SK-N-SH (cell line): Measurements from ENCODE around the gene ADCY5. TPM values are rescaled to one million over a fixed set of nuclear protein-coding genes. Genes with fewer than 3 reads are reported as not detected.

ENCODE experiments used
- CTCF ChIA-PET: fragments of 300-600, 350-600 bp; formaldehyde crosslinking; extraction: SDS; loops from one replicate; lab custom pipeline; 2021; lab: Yijun Ruan, JAX
- POLR2A ChIA-PET: fragments of 350-600 bp; sonication (Branson Sonifier 250); formaldehyde crosslinking; extraction: SDS; loops from one replicate; lab custom pipeline; 2020; ENCODE audit warnings: antibody characterized with exemption, inconsistent platforms; lab: Yijun Ruan, JAX
- DNase-seq: peaks from one replicate; pipeline ENCODE4 v3.0.0; 2012
- H2AFZ ChIP-seq: fragments of 200-600 bp; sonication (generic); 2 replicates; pipeline ENCODE4 v1.8.1; 2016; ENCODE audit warnings: antibody characterized with exemption, mild to moderate bottlenecking, low read depth
- H3F3A ChIP-seq: fragments of 200-600 bp; sonication (generic); replicated peaks from 2 replicates; pipeline ENCODE3; 2016; ENCODE audit warnings: antibody characterized with exemption, mild to moderate bottlenecking; ENCODE audit not compliant: insufficient read depth
- H3K27ac ChIP-seq, 2 experiments: fragments of 200-500 bp in 1 of 2; fragments of 200-600 bp in 1 of 2; sonication (Bioruptor generic) in 1 of 2; sonication (generic), shearing (Covaris generic) in 1 of 2; 2 replicates each; pipeline versions ENCODE4 v1.5.1 to v1.6.1; 2014 to 2016; ENCODE audit warnings: low read depth in 2 of 2, inconsistent platforms in 1 of 2, low read length in 1 of 2, mild to moderate bottlenecking in 1 of 2, mixed read lengths in 1 of 2
- H3K27me3 ChIP-seq: fragments of 200-600 bp; sonication (generic), shearing (Covaris generic); 2 replicates; pipeline ENCODE4 v1.6.1; 2016; ENCODE audit warnings: mixed run types; ENCODE audit not compliant: insufficient read depth
- H3K36me3 ChIP-seq, 2 experiments: fragments of 200-500 bp in 1 of 2; fragments of 200-600 bp in 1 of 2; sonication (Bioruptor generic) in 1 of 2; sonication (generic) in 1 of 2; replicated peaks in 1 of 2; 2 replicates each; pipeline versions ENCODE3 to v1.5.1; 2014 to 2016; ENCODE audit warnings: low read length in 1 of 2, mild to moderate bottlenecking in 1 of 2; ENCODE audit not compliant: insufficient read depth in 2 of 2, control insufficient read depth in 1 of 2
- H3K4me1 ChIP-seq, 2 experiments: fragments of 200-500 bp in 1 of 2; fragments of 200-600 bp in 1 of 2; sonication (Bioruptor generic) in 1 of 2; sonication (generic), shearing (Covaris generic) in 1 of 2; 2 replicates each; pipeline versions ENCODE4 v1.5.1 to v1.6.1; 2014 to 2016; ENCODE audit warnings: low read depth in 1 of 2, low read length in 1 of 2, mixed run types in 1 of 2; ENCODE audit not compliant: insufficient read depth in 2 of 2, control insufficient read depth in 1 of 2
- H3K4me2 ChIP-seq: fragments of 200-600 bp; sonication (generic), shearing (Covaris generic); 2 replicates; pipeline ENCODE4 v1.6.1; 2017; ENCODE audit warnings: mixed run types
- H3K4me3 ChIP-seq, 2 experiments: fragments of 200-500 bp in 1 of 2; fragments of 200-600 bp in 1 of 2; sonication (Bioruptor generic) in 1 of 2; sonication (generic), shearing (Covaris generic) in 1 of 2; 2 replicates each; pipeline versions ENCODE4 v1.5.1 to v1.8.1; 2014 to 2016; ENCODE audit warnings: low read depth in 2 of 2, inconsistent platforms in 1 of 2, low read length in 1 of 2, mild to moderate bottlenecking in 1 of 2, mixed read lengths in 1 of 2, moderate library complexity in 1 of 2
- H3K79me2 ChIP-seq: fragments of 200-600 bp; sonication (generic); 2 replicates; pipeline ENCODE4 v1.8.1; 2017; ENCODE audit warnings: mild to moderate bottlenecking; ENCODE audit not compliant: insufficient read depth
- H3K9ac ChIP-seq: fragments of 200-600 bp; sonication (generic); 2 replicates; pipeline ENCODE4 v1.6.1; 2017; ENCODE audit warnings: mixed run types
- H3K9me2 ChIP-seq: fragments of 200-600 bp; sonication (generic); 2 replicates; pipeline ENCODE4 v1.6.1; 2017; ENCODE audit warnings: mixed run types
- H3K9me3 ChIP-seq: fragments of 200-600 bp; sonication (generic); 2 replicates; pipeline ENCODE4 v1.6.1; 2017; ENCODE audit warnings: mixed run types, mild to moderate bottlenecking, moderate library complexity
- H4K20me1 ChIP-seq: fragments of 200-600 bp; sonication (generic); 2 replicates; pipeline ENCODE4 v1.6.1; 2017; ENCODE audit warnings: mild to moderate bottlenecking, mixed run types; ENCODE audit not compliant: insufficient read depth
- EZH2phosphoT487 ChIP-seq: fragments of 200-600 bp; sonication (generic); IDR thresholded peaks from 2 replicates; pipeline ENCODE4 v1.6.1; 2017; ENCODE audit warnings: low read depth, mixed run types, mild to moderate bottlenecking, antibody characterized with exemption, moderate library complexity, borderline replicate concordance
- GATA2 ChIP-seq: sonication (generic); formaldehyde crosslinking; IDR thresholded peaks from 2 replicates; pipeline ENCODE4 v1.5.0; 2020; ENCODE audit warnings: mild to moderate bottlenecking, missing genetic modification reagents
- MXI1 ChIP-seq: IDR thresholded peaks from 2 replicates; pipeline ENCODE4 v1.6.1; 2012; ENCODE audit warnings: mild to moderate bottlenecking, low read depth, low read length, improper control_type of control experiment
- NRF1 ChIP-seq: IDR thresholded peaks from 2 replicates; pipeline ENCODE4 v1.6.1; 2012; ENCODE audit warnings: low read depth, mild to moderate bottlenecking, low read length
- POLR2AphosphoS5 ChIP-seq: IDR thresholded peaks from 2 replicates; pipeline ENCODE4 v1.6.1; 2012; ENCODE audit warnings: low read depth, low read length
- RAD21 ChIP-seq: IDR thresholded peaks from 2 replicates; pipeline ENCODE4 v1.6.1; 2012; ENCODE audit warnings: mild to moderate bottlenecking, low read length
- SMC3 ChIP-seq: IDR thresholded peaks from 2 replicates; pipeline ENCODE4 v1.6.1; 2012; ENCODE audit warnings: low read depth, low read length, improper control_type of control experiment
- TAF1 ChIP-seq: IDR thresholded peaks from 2 replicates; pipeline ENCODE4 v1.6.1; 2012; ENCODE audit warnings: low read depth, mild to moderate bottlenecking, low read length, moderate library complexity, borderline replicate concordance
- TEAD4 ChIP-seq: IDR thresholded peaks from 2 replicates; pipeline ENCODE4 v1.4.0; 2012; ENCODE audit warnings: mild to moderate bottlenecking, borderline replicate concordance; ENCODE audit not compliant: insufficient read depth
- WGBS: methylation state at CpG from one replicate; pipeline ENCODE4 v1.1.6; 2017; ENCODE audit warnings: low lambda C conversion rate; 5-methylcytosine and 5-hydroxymethylcytosine counted together
- polyA plus RNA-seq, 3 experiments: library from polyadenylated mRNA; depleted of rRNA; stranded (reverse); fragments of >200 nt; gene quantifications; 2 replicates each; pipeline ENCODE4 v1.2.3, GENCODE V29; 2012
- TF ChIP-seq, protein P1 (sequence below): IDR thresholded peaks from 2 replicates; pipeline ENCODE4 v1.4.0; 2012; ENCODE audit warnings: low read depth, borderline replicate concordance
- TF ChIP-seq, protein P2 (sequence below): fragments of 200-600 bp; sonication (generic); IDR thresholded peaks from 2 replicates; pipeline ENCODE4 v1.6.1; 2017; ENCODE audit warnings: antibody characterized with exemption, mild to moderate bottlenecking, moderate library complexity
- TF ChIP-seq, protein P3 (sequence below): IDR thresholded peaks from 2 replicates; pipeline ENCODE4 v1.4.0; 2012; ENCODE audit warnings: low read depth, borderline replicate concordance

The ADCY5 gene
- polyA plus RNA-seq, 1 of the 3 experiments (the other 2 are of a cell fraction), result 0.21 TPM

DNA sequence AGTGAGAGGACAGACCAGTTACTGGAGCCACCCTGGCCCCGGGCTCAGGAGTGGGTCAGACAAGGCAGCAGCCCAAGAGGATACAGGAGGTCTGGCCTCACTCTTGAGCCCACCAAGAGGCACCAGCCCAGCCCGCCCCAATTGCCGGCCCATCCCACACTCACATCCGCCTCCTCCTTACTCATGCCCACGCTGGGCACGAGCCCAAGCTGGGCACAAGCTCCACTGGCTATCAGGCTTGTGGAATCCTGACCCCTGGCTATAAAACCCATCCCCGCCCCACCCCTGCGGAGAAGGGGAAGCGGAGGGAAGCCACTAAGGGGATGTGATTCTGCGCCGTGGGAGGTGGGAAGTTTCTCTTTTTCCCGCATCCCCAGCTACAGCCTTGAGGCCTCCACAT lies 25.9 kb downstream of the ADCY5 start (continued):
- TF ChIP-seq MXI1, result no peak

DNA sequence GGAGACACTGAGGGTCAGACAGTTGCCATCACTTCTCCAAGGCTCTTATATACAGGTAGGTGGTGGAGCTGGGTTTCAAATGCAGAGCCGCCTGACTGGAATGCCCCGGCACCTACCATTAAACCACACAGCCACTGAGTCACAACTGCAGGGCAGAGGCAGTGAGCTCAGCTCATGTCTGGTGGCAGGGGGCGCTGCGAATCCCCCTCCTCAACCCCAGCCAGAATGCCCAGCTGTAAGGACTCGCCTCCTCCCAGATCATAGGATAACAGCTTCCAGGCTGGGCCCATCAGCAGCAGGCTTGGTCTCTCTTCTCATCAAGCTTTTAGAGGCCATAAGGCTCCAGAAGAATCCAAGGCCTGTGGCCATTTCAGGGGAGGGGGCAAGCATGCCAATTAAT lies 26.4 kb downstream of the ADCY5 start:
- H3K27me3 ChIP-seq, result peaks cover 2% of the 10 kb centered on the region; the same call in 1 of the 2 replicates
- TF ChIP-seq MXI1 (no peak), RAD21 (no peak), SMC3 (no peak), POLR2AphosphoS5 (no peak), GATA2 (CRISPR knock-in tag) (no peak), TEAD4 (no peak), TAF1 (no peak), EZH2phosphoT487 (no peak), NRF1 (no peak)
- TF ChIP-seq, protein P1, sequence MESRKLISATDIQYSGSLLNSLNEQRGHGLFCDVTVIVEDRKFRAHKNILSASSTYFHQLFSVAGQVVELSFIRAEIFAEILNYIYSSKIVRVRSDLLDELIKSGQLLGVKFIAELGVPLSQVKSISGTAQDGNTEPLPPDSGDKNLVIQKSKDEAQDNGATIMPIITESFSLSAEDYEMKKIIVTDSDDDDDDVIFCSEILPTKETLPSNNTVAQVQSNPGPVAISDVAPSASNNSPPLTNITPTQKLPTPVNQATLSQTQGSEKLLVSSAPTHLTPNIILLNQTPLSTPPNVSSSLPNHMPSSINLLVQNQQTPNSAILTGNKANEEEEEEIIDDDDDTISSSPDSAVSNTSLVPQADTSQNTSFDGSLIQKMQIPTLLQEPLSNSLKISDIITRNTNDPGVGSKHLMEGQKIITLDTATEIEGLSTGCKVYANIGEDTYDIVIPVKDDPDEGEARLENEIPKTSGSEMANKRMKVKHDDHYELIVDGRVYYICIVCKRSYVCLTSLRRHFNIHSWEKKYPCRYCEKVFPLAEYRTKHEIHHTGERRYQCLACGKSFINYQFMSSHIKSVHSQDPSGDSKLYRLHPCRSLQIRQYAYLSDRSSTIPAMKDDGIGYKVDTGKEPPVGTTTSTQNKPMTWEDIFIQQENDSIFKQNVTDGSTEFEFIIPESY, result no peak
- TF ChIP-seq, protein P2, sequence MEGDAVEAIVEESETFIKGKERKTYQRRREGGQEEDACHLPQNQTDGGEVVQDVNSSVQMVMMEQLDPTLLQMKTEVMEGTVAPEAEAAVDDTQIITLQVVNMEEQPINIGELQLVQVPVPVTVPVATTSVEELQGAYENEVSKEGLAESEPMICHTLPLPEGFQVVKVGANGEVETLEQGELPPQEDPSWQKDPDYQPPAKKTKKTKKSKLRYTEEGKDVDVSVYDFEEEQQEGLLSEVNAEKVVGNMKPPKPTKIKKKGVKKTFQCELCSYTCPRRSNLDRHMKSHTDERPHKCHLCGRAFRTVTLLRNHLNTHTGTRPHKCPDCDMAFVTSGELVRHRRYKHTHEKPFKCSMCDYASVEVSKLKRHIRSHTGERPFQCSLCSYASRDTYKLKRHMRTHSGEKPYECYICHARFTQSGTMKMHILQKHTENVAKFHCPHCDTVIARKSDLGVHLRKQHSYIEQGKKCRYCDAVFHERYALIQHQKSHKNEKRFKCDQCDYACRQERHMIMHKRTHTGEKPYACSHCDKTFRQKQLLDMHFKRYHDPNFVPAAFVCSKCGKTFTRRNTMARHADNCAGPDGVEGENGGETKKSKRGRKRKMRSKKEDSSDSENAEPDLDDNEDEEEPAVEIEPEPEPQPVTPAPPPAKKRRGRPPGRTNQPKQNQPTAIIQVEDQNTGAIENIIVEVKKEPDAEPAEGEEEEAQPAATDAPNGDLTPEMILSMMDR, result no peak
- TF ChIP-seq, protein P3, sequence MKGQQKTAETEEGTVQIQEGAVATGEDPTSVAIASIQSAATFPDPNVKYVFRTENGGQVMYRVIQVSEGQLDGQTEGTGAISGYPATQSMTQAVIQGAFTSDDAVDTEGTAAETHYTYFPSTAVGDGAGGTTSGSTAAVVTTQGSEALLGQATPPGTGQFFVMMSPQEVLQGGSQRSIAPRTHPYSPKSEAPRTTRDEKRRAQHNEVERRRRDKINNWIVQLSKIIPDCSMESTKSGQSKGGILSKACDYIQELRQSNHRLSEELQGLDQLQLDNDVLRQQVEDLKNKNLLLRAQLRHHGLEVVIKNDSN, result no peak
- H3K79me2 ChIP-seq, result no peaks in the 10 kb centered on the region
- H3K36me3 ChIP-seq, result no peaks in the 10 kb centered on the region
- no peaks in the 10 kb centered on the region for H3K9me2 ChIP-seq
- H3F3A ChIP-seq, result no peaks in the 10 kb centered on the region
- H2AFZ ChIP-seq, result no peak overlapping the region
- no peaks in the 10 kb centered on the region for H4K20me1 ChIP-seq
- H3K27ac ChIP-seq, result peak overlapping the region in 1 of 2 experiments; percentile 72; a peak in 1 of 4 replicates
- H3K9me3 ChIP-seq, result no peaks in the 10 kb centered on the region
- H3K4me1 ChIP-seq, result peaks cover 0 to 27% of the 10 kb centered on the region in 2 experiments; a peak in 1 of 4 replicates
- H3K4me2 ChIP-seq, result no peak overlapping the region
- ChIA-PET POLR2A (no interaction called here), CTCF (interaction anchor here (0.6 to 1.4 kb wide), 8 partner anchors 10 to 162 kb away, joined by 3 to 6 read pairs (median 3); no protein-coding TSS in a partner anchor)
- H3K9ac ChIP-seq, result no peak overlapping the region
- no peak overlapping the region for H3K4me3 ChIP-seq
- 56% methylated on average over 3 of the region's 5 CpGs for WGBS
- DNase-seq, result peak; percentile 48
